Bone marrow (tissue), 2 donors: Measurements from ENCODE around the gene AQP5.

Source experiments
- DNase-seq, 2 donors: peaks; one replicate each; lab custom pipeline; 2025; lab: John Stamatoyannopoulos, UW

Gene AQP5

GRCh38 chr12:49950273-49951251 lies 11.1 kb upstream of the AQP5 start, which contains the start of gene AQP2:
TSS of gene AQP2 (plus strand) at chr12:49950737. CDS start at chr12:49950831, 94 bp downstream.
- DNase-seq = no peak

GRCh38 chr12:49951411-49952240 lies 10.0 kb upstream of the AQP5 start:
- no peak for DNase-seq

- no peak for DNase-seq
Observed at GRCh38 chr12:49952391-49953055, 9.1 kb upstream of the AQP5 start.

GRCh38 chr12:49953151-49953550 lies 8.5 kb upstream of the AQP5 start:
- DNase-seq = no peak

GRCh38 chr12:49953961-49954846 lies 7.5 kb upstream of the AQP5 start:
- DNase-seq = no peak

- DNase-seq = no peak
Observed at GRCh38 chr12:49954863-49955830, 6.5 kb upstream of the AQP5 start.

GRCh38 chr12:49955899-49956662 lies 5.6 kb upstream of the AQP5 start:
- no peak for DNase-seq

GRCh38 chr12:49956663-49957569 lies 4.8 kb upstream of the AQP5 start:
- no peak for DNase-seq

GRCh38 chr12:49957570-49957967 lies 4.1 kb upstream of the AQP5 start:
- DNase-seq = no peak

GRCh38 chr12:49959685-49960473 lies 1.8 kb upstream of the AQP5 start:
- peak in 1 of 2 donors; percentile 6 for DNase-seq

- DNase-seq = no peak
Observed at GRCh38 chr12:49960474-49961110, 1.1 kb upstream of the AQP5 start.

- no peak for DNase-seq
Observed at GRCh38 chr12:49961993-49962764, 507 bp downstream of the AQP5 start.

GRCh38 chr12:49962861-49963765 lies 1.4 kb downstream of the AQP5 start:
- no peak for DNase-seq

GRCh38 chr12:49963976-49964815 lies 2.5 kb downstream of the AQP5 start:
- no peak for DNase-seq
